ENCODE results near the gene WDR13. TPM values are rescaled to one million over a fixed set of nuclear protein-coding genes. Genes with fewer than 3 reads are reported as not detected.

The WDR13 gene
- total RNA-seq, 1 donor from 2014 or later, result 121 TPM

DNA sequence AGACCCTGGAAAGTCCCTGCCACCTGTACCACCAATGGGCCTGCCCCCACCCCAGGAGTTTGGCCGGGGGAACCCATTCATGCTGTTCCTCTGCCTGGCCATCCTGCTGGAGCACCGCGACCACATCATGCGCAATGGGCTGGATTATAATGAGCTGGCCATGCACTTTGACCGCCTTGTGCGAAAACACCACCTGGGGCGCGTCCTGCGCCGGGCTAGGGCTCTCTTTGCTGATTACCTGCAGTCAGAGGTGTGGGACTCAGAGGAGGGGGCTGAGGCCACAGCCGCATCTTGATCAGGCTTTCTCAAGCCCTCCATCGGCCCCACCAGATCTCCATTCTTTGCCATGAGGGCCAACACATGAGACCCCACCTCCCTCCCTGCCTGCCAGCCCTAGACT lies 36.6 kb upstream of the WDR13 start:
- Histone ChIP-seq H3K27ac (no peak overlapping the region), H3K4me1 (no peaks in the 10 kb centered on the region), H3K36me3 (peaks cover 13% of the 10 kb centered on the region), H3K9me3 (no peaks in the 10 kb centered on the region), H3K4me3 (no peak overlapping the region), H3K27me3 (no peaks in the 10 kb centered on the region)
- ATAC-seq (no peak), DNase-seq (no peak)
- TF ChIP-seq, protein P1, sequence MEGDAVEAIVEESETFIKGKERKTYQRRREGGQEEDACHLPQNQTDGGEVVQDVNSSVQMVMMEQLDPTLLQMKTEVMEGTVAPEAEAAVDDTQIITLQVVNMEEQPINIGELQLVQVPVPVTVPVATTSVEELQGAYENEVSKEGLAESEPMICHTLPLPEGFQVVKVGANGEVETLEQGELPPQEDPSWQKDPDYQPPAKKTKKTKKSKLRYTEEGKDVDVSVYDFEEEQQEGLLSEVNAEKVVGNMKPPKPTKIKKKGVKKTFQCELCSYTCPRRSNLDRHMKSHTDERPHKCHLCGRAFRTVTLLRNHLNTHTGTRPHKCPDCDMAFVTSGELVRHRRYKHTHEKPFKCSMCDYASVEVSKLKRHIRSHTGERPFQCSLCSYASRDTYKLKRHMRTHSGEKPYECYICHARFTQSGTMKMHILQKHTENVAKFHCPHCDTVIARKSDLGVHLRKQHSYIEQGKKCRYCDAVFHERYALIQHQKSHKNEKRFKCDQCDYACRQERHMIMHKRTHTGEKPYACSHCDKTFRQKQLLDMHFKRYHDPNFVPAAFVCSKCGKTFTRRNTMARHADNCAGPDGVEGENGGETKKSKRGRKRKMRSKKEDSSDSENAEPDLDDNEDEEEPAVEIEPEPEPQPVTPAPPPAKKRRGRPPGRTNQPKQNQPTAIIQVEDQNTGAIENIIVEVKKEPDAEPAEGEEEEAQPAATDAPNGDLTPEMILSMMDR (IDR thresholded peaks at IDR 0.05), result no peak
- intact Hi-C loops (cut with DNase I), result no loop called here

GRCh38 chrX:48569958-48570357 lies 27.3 kb upstream of the WDR13 start:
- ATAC-seq, result no peak

DNA sequence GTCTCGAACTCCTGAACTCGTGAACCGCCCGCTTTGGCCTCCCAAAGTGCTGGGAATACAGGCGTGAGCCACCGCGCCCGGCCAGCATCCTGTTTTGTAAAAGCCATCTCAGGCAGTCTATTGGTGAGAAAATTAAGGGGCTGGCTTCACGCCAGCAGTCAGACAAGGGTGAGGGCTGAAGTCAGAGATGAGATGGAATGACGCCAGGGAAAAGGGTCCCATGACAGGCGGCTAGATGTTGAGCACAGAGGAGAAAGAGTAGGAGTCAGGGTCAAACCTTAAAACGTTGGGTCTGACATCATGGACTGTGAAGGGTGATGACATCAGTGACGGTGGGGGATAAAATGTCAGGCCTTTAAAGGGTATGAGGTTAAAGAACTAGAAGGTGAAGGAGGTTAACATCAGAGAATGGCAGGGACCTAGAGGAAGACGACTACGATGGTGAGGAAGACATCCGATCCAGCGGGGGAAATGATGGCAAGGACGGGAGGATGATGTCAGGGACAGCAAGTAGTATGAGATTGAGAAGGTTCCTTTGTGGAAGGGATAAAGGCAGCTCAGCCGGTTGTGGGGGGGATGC lies 23.5 kb upstream of the WDR13 start:
- intact Hi-C loops (cut with DNase I), result no loop called here
- H3K9me3 ChIP-seq, result no peaks in the 10 kb centered on the region
- H3K4me1 ChIP-seq, result peaks cover 10% of the 10 kb centered on the region
- H3K27me3 ChIP-seq, result no peaks in the 10 kb centered on the region
- ATAC-seq (no peak), DNase-seq (no peak)
- peak overlapping the region; percentile 100 for H3K27ac ChIP-seq
- TF ChIP-seq, protein P1 (IDR thresholded peaks at IDR 0.05), result no peak
- peaks cover 38% of the 10 kb centered on the region for H3K36me3 ChIP-seq
- H3K4me3 ChIP-seq, result peak overlapping the region; percentile 72

More at GRCh38 chrX:48569958-48570357, 27.3 kb upstream of the WDR13 start:
- H3K4me1 ChIP-seq, result no peaks in the 10 kb centered on the region
- intact Hi-C loops (cut with DNase I), result no loop called here
- H3K27ac ChIP-seq, result no peak overlapping the region
- no peak overlapping the region for H3K4me3 ChIP-seq
- no peaks in the 10 kb centered on the region for H3K27me3 ChIP-seq
- DNase-seq, result no peak
- H3K9me3 ChIP-seq, result no peaks in the 10 kb centered on the region
- TF ChIP-seq, protein P1 (IDR thresholded peaks at IDR 0.05), result no peak
- H3K36me3 ChIP-seq, result no peaks in the 10 kb centered on the region

DNA sequence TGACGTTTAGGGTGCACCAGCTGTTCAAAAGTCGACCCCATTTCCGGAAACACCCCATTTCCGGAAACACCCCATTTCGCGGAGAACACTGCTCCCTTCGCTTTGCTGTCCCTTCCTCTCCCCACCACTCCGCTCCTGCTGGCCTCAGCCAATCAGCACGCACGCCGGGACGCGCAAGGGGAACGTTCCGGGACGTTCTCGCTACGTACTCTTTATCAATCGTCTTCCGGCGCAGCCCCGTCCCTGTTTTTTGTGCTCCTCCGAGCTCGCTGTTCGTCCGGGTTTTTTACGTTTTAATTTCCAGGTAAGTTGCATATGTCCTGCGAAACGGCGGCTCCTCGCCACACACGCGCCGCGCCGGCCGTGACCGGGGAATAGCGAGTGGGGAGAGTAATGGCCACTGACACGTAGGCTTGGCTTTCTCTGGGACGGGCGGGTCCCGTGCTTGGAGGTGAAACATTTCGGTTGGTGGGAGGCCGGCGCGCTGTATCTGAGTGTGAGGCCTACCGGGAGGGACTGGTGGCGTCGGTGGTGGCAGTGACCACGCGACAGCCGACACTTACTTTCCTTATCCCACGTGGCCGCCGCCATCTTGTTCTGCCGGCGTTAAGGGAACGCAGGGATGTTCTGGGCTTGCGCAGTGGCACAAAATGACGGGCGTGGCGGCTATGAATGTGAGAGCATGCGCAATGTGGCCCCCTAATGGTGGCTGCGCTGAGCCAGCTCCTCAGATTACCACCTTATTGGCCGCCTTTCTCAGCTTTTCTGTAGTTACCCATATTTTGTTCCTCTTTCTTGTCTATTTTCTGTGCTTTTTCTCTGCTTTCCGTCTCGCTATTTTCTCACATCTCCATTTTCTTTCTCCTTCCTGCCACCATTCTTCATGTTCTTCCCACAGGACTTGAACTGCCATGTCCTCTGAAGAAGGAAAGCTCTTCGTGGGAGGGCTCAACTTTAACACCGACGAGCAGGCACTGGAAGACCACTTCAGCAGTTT lies 22.7 kb upstream of the WDR13 start, which contains the start of gene RBM3:
Gene RBM3, plus strand, starts transcription at position 215 of the 997 bp plus-strand sequence. Its CDS starts 697 bp downstream, at position 912.
- Histone ChIP-seq H3K27ac (peak within 1 kb of the TSS; percentile 100), H3K9me3 (no peaks in the 10 kb centered on the region), H3K27me3 (no peaks in the 10 kb centered on the region), H3K4me1 (peaks cover 10% of the 10 kb centered on the region), H3K36me3 (peaks cover 41% of the 10 kb centered on the region), H3K4me3 (peak within 1 kb of the TSS; percentile 72)
- ATAC-seq (peak; percentile 98), DNase-seq (peak; percentile 96)
- TF ChIP-seq, protein P1 (IDR thresholded peaks at IDR 0.05), result peak; percentile 48
- intact Hi-C loops (cut with DNase I), result no loop called here

DNA sequence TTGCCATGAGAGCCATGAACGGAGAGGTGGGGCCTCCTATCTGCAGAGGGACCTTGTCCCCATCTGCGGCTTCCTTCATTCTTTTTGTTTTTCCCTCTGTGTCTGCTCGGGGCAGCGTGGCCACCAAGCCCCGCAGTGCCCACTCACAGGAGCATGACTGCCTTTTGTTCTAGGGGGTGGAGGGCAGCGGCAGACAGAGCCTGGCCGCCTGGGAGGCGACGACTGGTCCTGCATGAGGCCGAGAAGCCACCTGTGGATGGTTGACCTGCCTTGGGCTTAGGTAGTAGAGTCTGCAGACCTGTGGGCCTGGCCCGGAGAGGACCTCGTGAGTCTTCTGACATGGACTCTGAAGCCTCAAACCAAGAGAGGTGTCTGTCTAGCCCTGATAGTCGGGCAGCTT lies 21.6 kb upstream of the WDR13 start:
- ATAC-seq (no peak), DNase-seq (no peak)
- H3K27ac ChIP-seq, result peak overlapping the region; percentile 100
- H3K9me3 ChIP-seq, result no peaks in the 10 kb centered on the region
- H3K36me3 ChIP-seq, result peaks cover 41% of the 10 kb centered on the region
- intact Hi-C loops (cut with DNase I), result no loop called here
- TF ChIP-seq, protein P1 (IDR thresholded peaks at IDR 0.05), result no peak
- H3K4me1 ChIP-seq, result peaks cover 10% of the 10 kb centered on the region
- H3K27me3 ChIP-seq, result no peaks in the 10 kb centered on the region
- H3K4me3 ChIP-seq, result peak overlapping the region; percentile 72
